ENCODE results near the gene PDE2A. TPM values are rescaled to one million over a fixed set of nuclear protein-coding genes. Genes with fewer than 3 reads are reported as not detected.

Gene PDE2A
- total RNA-seq, 1 experiment from 2014 or later: 9.6 TPM

GRCh38 chr11:72681226-72682153 is 7.3 kb upstream of the PDE2A start:
- H3K9me3 ChIP-seq (ENCODE audit: insufficient read depth, low read depth): no peaks in the 10 kb centered on the region
- DNase-seq: no peak
- no peaks in the 10 kb centered on the region for H3K36me3 ChIP-seq (ENCODE audit: low read depth)
- ChIA-PET POLR2A (ENCODE audit: unreplicated experiment) (interaction anchor here (0.6 kb wide), 1 partner anchor 150 kb away, joined by 3 read pairs; no protein-coding TSS in a partner anchor), CTCF (interaction anchor here (0.6 kb wide), 1 partner anchor 110 kb away, joined by 3 read pairs; no protein-coding TSS in a partner anchor)
- H3F3A ChIP-seq (ENCODE audit: insufficient read depth, low read depth): peaks cover 10% of the 10 kb centered on the region; the same call in 1 of the 2 replicates
- TF ChIP-seq EZH2 (IDR thresholded peaks at IDR 0.05; ENCODE audit: low read depth) (no peak), CTCF (conservative IDR thresholded peaks at IDR 0.05) (no peak)
- no peaks in the 10 kb centered on the region for H3K9me2 ChIP-seq (ENCODE audit: insufficient read depth)
- H3K79me2 ChIP-seq (ENCODE audit: low read depth): no peaks in the 10 kb centered on the region
- intact Hi-C loops (cut with micrococcal nuclease; ENCODE audit: unreplicated experiment): loop anchor here (10.0 kb wide), 1 partner anchor 703 kb away; no protein-coding TSS in a partner anchor
- no peak overlapping the region for H2AFZ ChIP-seq
- peaks cover 15% of the 10 kb centered on the region; the same call in 1 of the 2 replicates for H4K20me1 ChIP-seq (ENCODE audit: insufficient read depth)
- H3K4me1 ChIP-seq (replicated peaks; ENCODE audit: insufficient read depth): 0 out of 2 replicates have a peak, but pooled peaks cover 3% of the 10 kb centered on the region
- no peak overlapping the region for H3K4me2 ChIP-seq
- no peak overlapping the region for H3K4me3 ChIP-seq
- H3K27ac ChIP-seq: no peak overlapping the region
- peaks cover 27% of the 10 kb centered on the region for H3K27me3 ChIP-seq (ENCODE audit: insufficient read depth, low read depth)
- BruUV-seq (replicated peaks): TSS peak; percentile 12

GRCh38 chr11:72680624-72681158 is 6.5 kb upstream of the PDE2A start:
- ChIA-PET POLR2A (ENCODE audit: unreplicated experiment) (no interaction called here), CTCF (interaction anchor here (0.6 kb wide), 1 partner anchor 265 kb away, joined by 3 read pairs; no protein-coding TSS in a partner anchor)
- H3K36me3 ChIP-seq (ENCODE audit: low read depth): no peaks in the 10 kb centered on the region
- H3K4me3 ChIP-seq: no peak overlapping the region
- H2AFZ ChIP-seq: no peak overlapping the region
- 0 out of 2 replicates have a peak, but pooled peaks cover 3% of the 10 kb centered on the region for H3K4me1 ChIP-seq (replicated peaks; ENCODE audit: insufficient read depth)
- H3K27me3 ChIP-seq (ENCODE audit: insufficient read depth, low read depth): peaks cover 35% of the 10 kb centered on the region
- no peak overlapping the region for H3K27ac ChIP-seq
- no peak overlapping the region for H3K4me2 ChIP-seq
- no peaks in the 10 kb centered on the region for H3K9me3 ChIP-seq (ENCODE audit: insufficient read depth, low read depth)
- no TSS peak for BruUV-seq (replicated peaks)
- H4K20me1 ChIP-seq (ENCODE audit: insufficient read depth): peaks cover 15% of the 10 kb centered on the region; the same call in 1 of the 2 replicates
- peaks cover 7% of the 10 kb centered on the region; the same call in 1 of the 2 replicates for H3F3A ChIP-seq (ENCODE audit: insufficient read depth, low read depth)
- no peak for DNase-seq
- no peaks in the 10 kb centered on the region for H3K79me2 ChIP-seq (ENCODE audit: low read depth)
- no peaks in the 10 kb centered on the region for H3K9me2 ChIP-seq (ENCODE audit: insufficient read depth)
- intact Hi-C loops (cut with micrococcal nuclease; ENCODE audit: unreplicated experiment): loop anchor here (10.0 kb wide), 1 partner anchor 704 kb away; no protein-coding TSS in a partner anchor
- TF ChIP-seq EZH2 (IDR thresholded peaks at IDR 0.05; ENCODE audit: low read depth): no peak
- TF ChIP-seq CTCF (conservative IDR thresholded peaks at IDR 0.05): no peak

- H3K27ac ChIP-seq: no peak overlapping the region
- H3K4me2 ChIP-seq: no peak overlapping the region
- ChIA-PET CTCF (interaction anchor here (0.6 kb wide), 1 partner anchor 243 kb away, joined by 3 read pairs; no protein-coding TSS in a partner anchor), POLR2A (ENCODE audit: unreplicated experiment) (no interaction called here)
- H3K36me3 ChIP-seq (ENCODE audit: low read depth): no peaks in the 10 kb centered on the region
- intact Hi-C loops (cut with micrococcal nuclease; ENCODE audit: unreplicated experiment): loop anchor here (10.0 kb wide), 1 partner anchor 705 kb away; no protein-coding TSS in a partner anchor
- H3K27me3 ChIP-seq (ENCODE audit: insufficient read depth, low read depth): peaks cover 42% of the 10 kb centered on the region
- no peaks in the 10 kb centered on the region for H3K9me3 ChIP-seq (ENCODE audit: insufficient read depth, low read depth)
- no TSS peak for BruUV-seq (replicated peaks)
- H3K4me3 ChIP-seq: no peak overlapping the region
- no peak overlapping the region for H2AFZ ChIP-seq
- DNase-seq: no peak
- H3K79me2 ChIP-seq (ENCODE audit: low read depth): no peaks in the 10 kb centered on the region
- H3K4me1 ChIP-seq (replicated peaks; ENCODE audit: insufficient read depth): 0 out of 2 replicates have a peak, but pooled peaks cover 3% of the 10 kb centered on the region
- H3F3A ChIP-seq (ENCODE audit: insufficient read depth, low read depth): peaks cover 1% of the 10 kb centered on the region; the same call in 1 of the 2 replicates
- TF ChIP-seq CTCF (conservative IDR thresholded peaks at IDR 0.05) (no peak), EZH2 (IDR thresholded peaks at IDR 0.05; ENCODE audit: low read depth) (no peak)
- H4K20me1 ChIP-seq (ENCODE audit: insufficient read depth): peaks cover 15% of the 10 kb centered on the region; the same call in 1 of the 2 replicates
- H3K9me2 ChIP-seq (ENCODE audit: insufficient read depth): no peaks in the 10 kb centered on the region
Measured at GRCh38 chr11:72679869-72680268, 5.6 kb upstream of the PDE2A start.

Data from PC-9 (cell line).